Keratinocyte (primary cell): ENCODE measurements around the gene BCAS1. TPM values are rescaled to one million over a fixed set of nuclear protein-coding genes. Genes with fewer than 3 reads are reported as not detected.
A peak's percentile ranks its signal among the peaks of the same experiment; 100 is the strongest.

Experiments used
- DNase-seq: peaks from one replicate; pipeline ENCODE4 v3.0.0-alpha.2; 2011; ENCODE audit warnings: low read depth, missing footprints, low spot score
- FAIRE-seq: peaks from 2 replicates; lab custom pipeline; 2011; peaks lifted over from hg19 to GRCh38; lab: Jason Lieb, UNC
- H2AFZ ChIP-seq: 2 replicates; pipeline ENCODE4 v1.6.0; 2012; ENCODE audit warnings: low read length, control low read depth, inconsistent platforms; ENCODE audit not compliant: control insufficient read depth
- H3K27ac ChIP-seq: 2 replicates; pipeline ENCODE4 v1.5.1; 2011; ENCODE audit warnings: low read length; ENCODE audit not compliant: control insufficient read depth, insufficient read depth
- H3K27me3 ChIP-seq: 3 replicates; pipeline ENCODE4 v1.6.0; 2011; ENCODE audit warnings: low read length; ENCODE audit not compliant: control insufficient read depth, insufficient read depth; ENCODE audit errors: extremely low read depth
- H3K36me3 ChIP-seq, 2 experiments: 2 replicates in 1 of 2; 3 replicates in 1 of 2; pipeline ENCODE4 v1.5.1; 2011; ENCODE audit warnings: low read length in 2 of 2, mild to moderate bottlenecking in 1 of 2; ENCODE audit not compliant: control insufficient read depth in 2 of 2, insufficient read depth in 2 of 2; ENCODE audit errors: extremely low read depth in 1 of 2
- H3K4me1 ChIP-seq: 3 replicates; pipeline ENCODE4 v1.5.1; 2011; ENCODE audit warnings: low read length; ENCODE audit not compliant: control insufficient read depth, insufficient read depth; ENCODE audit errors: extremely low read depth
- H3K4me2 ChIP-seq: 3 replicates; pipeline ENCODE4 v1.6.0; 2011; ENCODE audit warnings: low read depth, low read length; ENCODE audit not compliant: control insufficient read depth, insufficient read depth; ENCODE audit errors: extremely low read depth
- H3K4me3 ChIP-seq, 3 experiments: fragments of 200-600 bp in 1 of 3; sonication (generic) in 1 of 3; 2 replicates in 2 of 3; 3 replicates in 1 of 3; pipeline ENCODE4 v1.5.1; 2011 to 2016; ENCODE audit warnings: low read length in 3 of 3, mild to moderate bottlenecking in 3 of 3, control low read depth in 2 of 3, inconsistent platforms in 1 of 3, low read depth in 1 of 3, mixed read lengths in 1 of 3, mixed run types in 1 of 3, moderate library complexity in 1 of 3; ENCODE audit not compliant: control insufficient read depth in 2 of 3, insufficient read depth in 2 of 3; ENCODE audit errors: extremely low read depth in 1 of 3
- H3K79me2 ChIP-seq: 2 replicates; pipeline ENCODE4 v1.6.0; 2012; ENCODE audit warnings: low read length; ENCODE audit not compliant: control insufficient read depth, insufficient read depth
- H3K9ac ChIP-seq: 3 replicates; pipeline ENCODE4 v1.6.0; 2011; ENCODE audit warnings: low read length; ENCODE audit not compliant: control insufficient read depth, insufficient read depth; ENCODE audit errors: extremely low read depth
- H3K9me1 ChIP-seq: 3 replicates; pipeline ENCODE4 v1.6.0; 2011; ENCODE audit warnings: low read length; ENCODE audit not compliant: control insufficient read depth, insufficient read depth; ENCODE audit errors: extremely low read depth
- H3K9me3 ChIP-seq: 2 replicates; pipeline ENCODE4 v1.5.1; 2012; ENCODE audit warnings: low read depth, low read length; ENCODE audit not compliant: control insufficient read depth
- H4K20me1 ChIP-seq: 3 replicates; pipeline ENCODE4 v1.6.0; 2011; ENCODE audit warnings: low read length; ENCODE audit not compliant: control insufficient read depth, insufficient read depth; ENCODE audit errors: extremely low read depth
- CTCF ChIP-seq, 3 experiments: IDR thresholded peaks in 1 of 3; conservative IDR thresholded peaks in 1 of 3; optimal IDR thresholded peaks in 1 of 3; 2 replicates in 2 of 3; 3 replicates in 1 of 3; pipeline versions ENCODE3 to v1.5.1; 2011; ENCODE audit warnings: low read length in 3 of 3, mild to moderate bottlenecking in 3 of 3, moderate library complexity in 2 of 3, control low read depth in 1 of 3, inconsistent platforms in 1 of 3; ENCODE audit not compliant: insufficient read depth in 2 of 3; ENCODE audit errors: extremely low read depth in 1 of 3
- EZH2 ChIP-seq: IDR thresholded peaks from one replicate; pipeline ENCODE4 v1.6.1; 2012; ENCODE audit warnings: inconsistent platforms, mild to moderate bottlenecking, low read length, moderate library complexity
- dilution Hi-C: fragments of 300-500 bp; cut with MboI; formaldehyde crosslinking; loops from one replicate; pipeline ENCODE4 v1.7.0; 2020; ENCODE audit warnings: low sequenced_read_pairs; ENCODE audit not compliant: extremely low pct_ligation_motif_present
- polyA plus RNA-seq, 5 experiments: library from polyadenylated mRNA; depleted of rRNA in 3 of 5; stranded (reverse) in 3 of 5; stranded (forward) in 1 of 5; unstranded in 1 of 5; fragments of >200 nt; gene quantifications; 1 replicate in 1 of 5; 2 replicates in 3 of 5; 3 replicates in 1 of 5; pipeline versions ENCODE4 v1.2.1 to v1.2.3, GENCODE V29; 2011 to 2012; ENCODE audit warnings: missing spikeins in 2 of 5, low read depth in 1 of 5, low replicate concordance in 1 of 5

BCAS1 gene
- polyA plus RNA-seq, 1 donor (not counting 4 experiments of a cell fraction or from before 2014, with no cell fraction given) = not detected

DNA sequence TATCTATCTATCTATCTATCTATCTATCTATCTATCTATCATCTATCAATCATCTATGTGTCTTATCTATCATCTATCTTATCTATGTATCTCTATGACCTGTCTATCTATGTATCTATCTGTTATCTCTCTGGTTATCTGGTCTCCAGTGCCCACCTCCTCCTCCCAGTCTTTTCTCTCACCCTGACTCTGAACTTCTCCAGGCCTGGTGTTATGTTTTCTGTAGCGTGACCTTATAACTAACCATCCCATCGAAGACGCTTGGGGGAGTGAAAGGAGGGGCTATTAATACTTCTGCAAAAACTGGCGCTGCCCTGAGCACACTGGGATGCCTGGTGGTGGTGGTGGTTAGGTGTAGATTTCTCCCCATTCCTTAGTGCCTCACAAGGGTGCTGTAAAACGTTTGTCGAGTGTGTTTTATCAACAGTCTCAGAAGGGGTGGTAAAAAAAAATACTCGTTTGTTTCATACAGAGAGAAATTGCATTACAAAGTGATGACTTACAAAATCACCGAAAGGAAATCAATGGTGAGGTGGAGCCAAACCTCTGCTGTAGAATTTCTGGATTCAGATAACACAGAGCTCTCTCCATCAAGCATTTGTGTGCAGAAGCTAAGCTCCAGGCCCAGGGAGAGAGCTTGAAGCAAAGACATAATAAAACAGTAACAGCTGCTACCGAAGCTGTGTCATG lies 156.2 kb downstream of the BCAS1 start:
- H4K20me1 ChIP-seq = no peaks in the 10 kb centered on the region
- H2AFZ ChIP-seq = peak overlapping the region; percentile 65
- peak overlapping the region; percentile 77 for H3K9ac ChIP-seq
- H3K4me1 ChIP-seq = peaks cover 41% of the 10 kb centered on the region
- H3K79me2 ChIP-seq = no peaks in the 10 kb centered on the region
- DNase-seq = no peak
- no peaks in the 10 kb centered on the region for H3K9me1 ChIP-seq
- H3K9me3 ChIP-seq = no peaks in the 10 kb centered on the region
- dilution Hi-C loops = no loop called here
- no peak overlapping the region for H3K4me3 ChIP-seq
- no peaks in the 10 kb centered on the region for H3K27me3 ChIP-seq
- TF ChIP-seq EZH2 = no peak
- no peak for TF ChIP-seq CTCF (optimal IDR thresholded peaks at IDR 0.05 in 1 of 3, IDR thresholded peaks at IDR 0.05 in 1 of 3, conservative IDR thresholded peaks at IDR 0.05 in 1 of 3; ENCODE audit: extremely low read depth in 1 of 3, insufficient read depth in 2 of 3, low read length in 3 of 3)
- H3K27ac ChIP-seq = peak overlapping the region; percentile 35
- peak overlapping the region; percentile 83 for H3K4me2 ChIP-seq
- no peak for FAIRE-seq
- no peaks in the 10 kb centered on the region for H3K36me3 ChIP-seq

DNA sequence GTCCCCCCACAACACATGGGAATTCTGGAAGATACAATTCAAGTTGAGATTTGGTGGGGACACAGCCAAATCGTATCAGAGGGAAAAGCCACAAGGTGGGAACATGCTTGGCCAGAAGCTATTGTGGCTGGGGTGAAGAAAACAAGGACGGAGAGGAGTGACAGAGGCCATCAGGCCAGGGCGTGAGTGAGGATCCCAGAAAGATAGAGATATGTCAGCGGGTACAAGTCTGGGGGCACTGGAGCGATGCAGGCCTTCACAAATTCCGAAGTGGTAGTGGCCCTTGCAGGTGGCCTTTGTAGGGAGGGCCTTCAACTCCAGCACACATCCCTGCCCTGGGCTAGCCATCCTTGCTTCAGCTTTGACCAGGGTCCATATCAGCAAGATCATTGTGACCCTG lies 159.1 kb downstream of the BCAS1 start:
- DNase-seq = no peak
- Histone ChIP-seq H3K27ac (no peak overlapping the region), H3K27me3 (no peaks in the 10 kb centered on the region), H3K9me3 (no peaks in the 10 kb centered on the region), H3K4me2 (no peak overlapping the region), H3K36me3 (no peaks in the 10 kb centered on the region), H2AFZ (no peak overlapping the region), H3K9ac (no peak overlapping the region), H3K9me1 (no peaks in the 10 kb centered on the region), H4K20me1 (no peaks in the 10 kb centered on the region), H3K79me2 (no peaks in the 10 kb centered on the region), H3K4me3 (no peak overlapping the region), H3K4me1 (peaks cover 43% of the 10 kb centered on the region)
- no peak for FAIRE-seq
- TF ChIP-seq CTCF (optimal IDR thresholded peaks at IDR 0.05 in 1 of 3, IDR thresholded peaks at IDR 0.05 in 1 of 3, conservative IDR thresholded peaks at IDR 0.05 in 1 of 3; ENCODE audit: extremely low read depth in 1 of 3, insufficient read depth in 2 of 3, low read length in 3 of 3) (no peak), EZH2 (no peak)
- dilution Hi-C loops = no loop called here
